ENCODE data around the gene RBBP4. TPM values are rescaled to one million over a fixed set of nuclear protein-coding genes. Genes with fewer than 3 reads are reported as not detected.

RBBP4 gene
- total and polyA plus RNA-seq, 2 of the 13 experiments (the other 11 are each of a cell fraction or from before 2014, with no cell fraction given): 64.4 to 166 TPM

GRCh38 chr1:32650752-32651460 lies at the start of gene RBBP4 (continued):
- TF ChIP-seq THAP8 (CRISPR knock-in tag; IDR thresholded peaks at IDR 0.05; ENCODE audit: borderline replicate concordance) (no peak), BRF2 (CRISPR knock-in tag; IDR thresholded peaks at IDR 0.05) (no peak), REST (IDR thresholded peaks at IDR 0.05; ENCODE audit: borderline replicate concordance in 1 of 2, low read depth in 1 of 2, low read length in 2 of 2) (no peak), HOXA7 (CRISPR knock-in tag; IDR thresholded peaks at IDR 0.05) (peak; percentile 86; the same call in 1 of the 2 replicates), ZNF710 (CRISPR knock-in tag; IDR thresholded peaks at IDR 0.05; ENCODE audit: borderline replicate concordance) (no peak), ZFP37 (CRISPR knock-in tag; IDR thresholded peaks at IDR 0.05; ENCODE audit: borderline replicate concordance) (peak; percentile 84), ZNF605 (CRISPR knock-in tag; IDR thresholded peaks at IDR 0.05) (peak; percentile 78), ZBTB37 (CRISPR knock-in tag; IDR thresholded peaks at IDR 0.05) (no peak), ZNF205 (CRISPR knock-in tag; IDR thresholded peaks at IDR 0.05) (0 out of 2 replicates have a peak, but pooled peaks have one; percentile 11), SMYD3 (CRISPR knock-in tag; IDR thresholded peaks at IDR 0.05) (peak; percentile 85), RAD51 (IDR thresholded peaks at IDR 0.05; ENCODE audit: borderline replicate concordance) (peak; percentile 68; the same call in 1 of the 2 replicates), MYC (CRISPR knock-in tag; IDR thresholded peaks at IDR 0.05; ENCODE audit: borderline replicate concordance) (peak; percentile 90), ZNF704 (CRISPR knock-in tag; IDR thresholded peaks at IDR 0.05; ENCODE audit: borderline replicate concordance) (peak; percentile 62; the same call in 1 of the 2 replicates), ZNF740 (CRISPR knock-in tag; IDR thresholded peaks at IDR 0.05) (peak; percentile 63; the same call in 1 of the 2 replicates), WIZ (CRISPR knock-in tag; IDR thresholded peaks at IDR 0.05) (no peak), SMAD1 (CRISPR knock-in tag; IDR thresholded peaks at IDR 0.05; ENCODE audit: borderline replicate concordance, low read depth) (no peak; the same call in 1 of the 2 replicates), ZSCAN12 (CRISPR knock-in tag; IDR thresholded peaks at IDR 0.05) (peak; percentile 59)
